NOMO-1 treated with DMSO at 0.1 percent for 48 hours (cell line): ENCODE results near the gene EML6.
"Not testable (repeated sequence)": the region's sequence is repeated elsewhere in the genome, so short reads cannot be mapped to it uniquely, and the experiment has no call there.

Experiments used
- DNase-seq: peaks from one replicate; lab custom pipeline; 2025; ENCODE audit not compliant: unreplicated experiment; lab: John Stamatoyannopoulos, UW

The EML6 gene

DNA sequence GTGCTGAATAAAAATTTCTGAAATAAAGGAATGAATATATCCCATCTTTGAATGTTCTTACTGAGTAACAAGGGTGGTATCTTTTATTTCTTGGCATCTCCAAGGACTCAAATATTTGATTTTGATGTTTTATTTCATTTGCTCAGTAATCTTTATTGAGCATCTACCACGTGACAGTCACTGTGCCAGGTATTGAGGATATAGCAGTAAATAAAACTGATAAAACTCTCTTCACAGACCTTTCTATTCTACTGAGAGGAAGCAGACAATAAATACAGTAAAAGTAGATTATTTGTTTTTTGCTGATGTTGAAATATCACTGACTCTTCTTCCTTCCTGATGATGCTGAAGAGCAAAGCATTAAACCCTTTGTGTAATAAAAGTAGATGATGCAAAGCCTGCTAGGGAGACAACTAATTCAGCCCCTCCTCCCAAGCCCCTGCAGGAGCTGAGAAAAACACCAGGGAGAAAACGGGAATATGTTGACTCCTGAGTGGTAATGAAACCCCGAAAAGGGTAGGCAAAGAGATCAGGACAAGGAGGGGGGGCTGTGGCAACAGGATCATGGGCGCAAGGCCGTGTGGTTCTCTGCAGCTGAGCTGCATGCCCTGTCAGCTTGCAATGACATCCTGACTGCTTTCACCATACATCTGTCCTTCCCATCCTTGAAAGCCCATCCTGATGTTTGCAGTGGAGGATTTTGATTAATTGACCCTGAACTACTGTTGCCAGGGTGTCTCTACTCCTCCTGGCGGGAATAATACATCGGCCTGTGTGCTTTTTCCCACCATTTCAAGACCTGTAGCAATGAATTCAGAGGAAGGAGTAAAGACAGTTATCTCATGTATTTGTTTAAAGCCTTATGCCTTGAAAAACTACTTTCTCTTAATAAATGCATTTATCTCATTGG, 117.4 kb downstream of the EML6 start:
- no peak for DNase-seq

DNA sequence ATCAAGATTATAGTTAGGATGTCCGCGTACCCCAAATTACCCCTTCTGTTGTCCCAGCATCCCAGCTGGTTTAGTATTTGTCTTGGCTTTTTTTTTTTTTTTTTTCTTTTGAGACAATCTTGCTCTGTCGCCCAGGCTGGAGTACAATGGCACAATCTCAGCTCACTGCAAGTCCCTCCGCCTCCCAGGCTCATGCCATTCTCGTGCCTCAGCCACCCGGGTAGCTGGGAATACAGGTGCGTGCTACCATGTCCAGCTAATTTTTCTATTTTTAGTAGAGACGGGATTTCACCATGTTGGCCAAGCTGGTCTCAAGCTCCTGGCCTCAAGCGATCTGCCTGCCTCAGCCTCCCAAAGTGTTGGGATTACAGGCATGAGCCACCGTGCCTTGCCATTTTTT, 118.0 kb downstream of the EML6 start:
- DNase-seq: not testable (repeated sequence)

- no peak for DNase-seq
Measured at GRCh38 chr2:54845094-54845493, 121.6 kb downstream of the EML6 start.

DNA sequence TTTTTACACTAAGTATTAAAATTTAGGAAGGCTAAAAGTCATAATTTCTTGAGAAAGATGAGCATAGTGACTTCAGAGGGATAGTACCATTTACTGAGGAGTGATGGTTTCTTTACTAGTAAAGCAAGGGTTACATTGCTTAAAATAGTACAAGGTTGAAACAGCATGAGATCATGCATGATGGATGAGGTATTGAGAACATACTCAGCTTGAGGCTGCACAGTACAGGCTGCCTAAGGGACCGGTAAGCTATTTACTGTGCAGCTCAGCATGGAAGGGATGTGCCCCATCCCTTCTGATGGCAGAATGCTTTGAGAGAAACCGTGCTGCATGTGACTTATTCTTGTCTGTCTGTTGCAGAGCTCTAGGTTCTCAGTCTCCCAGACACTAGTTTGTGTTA, 122.1 kb downstream of the EML6 start:
- DNase-seq: no peak

DNA sequence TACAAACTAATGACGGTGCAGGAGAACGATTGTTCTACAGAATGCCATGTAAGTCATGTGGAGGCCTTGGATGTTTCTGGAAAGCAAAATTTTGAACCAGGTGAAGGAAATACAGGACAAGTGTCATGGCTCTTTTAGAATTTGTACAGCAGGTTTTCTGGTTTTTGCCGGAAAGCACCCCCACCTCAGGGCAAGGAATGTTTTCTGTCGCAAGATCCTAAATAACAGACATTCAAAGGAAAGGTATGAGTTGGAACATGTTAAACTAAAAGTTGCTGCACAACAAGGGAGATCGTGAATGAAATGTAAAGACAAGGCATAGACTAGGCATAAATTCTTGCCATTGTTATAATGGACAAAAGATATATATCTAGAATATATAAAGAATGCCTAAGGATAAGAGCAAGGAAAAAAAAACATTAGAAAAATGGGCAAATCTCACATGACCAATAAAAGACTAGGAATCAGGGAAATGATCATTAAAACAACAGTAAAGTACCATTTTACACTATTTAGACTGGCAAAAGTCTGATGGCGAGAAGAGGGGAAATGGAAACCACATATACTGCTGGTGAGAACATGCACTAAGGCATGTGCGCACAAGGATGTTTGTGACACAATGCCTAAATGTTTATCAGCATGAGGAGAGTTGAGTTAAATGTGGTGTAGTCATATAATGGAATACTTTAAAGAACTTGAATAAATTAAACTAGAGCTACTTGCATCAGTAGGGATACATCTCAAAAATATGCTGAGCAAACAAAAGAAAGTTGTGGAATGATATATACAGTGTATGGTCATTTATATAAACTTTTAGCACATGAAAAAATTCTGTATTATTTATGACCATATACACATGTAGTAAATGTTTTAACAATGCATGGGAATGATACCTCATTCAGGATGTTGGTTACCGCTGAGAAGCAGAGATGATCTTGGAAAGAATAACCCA, 127.0 kb downstream of the EML6 start:
- DNase-seq: no peak

GRCh38 chr2:54853616-54854310, 130.3 kb downstream of the EML6 start:
- no peak for DNase-seq

- DNase-seq: no peak
Measured at GRCh38 chr2:54855434-54855833, 132.0 kb downstream of the EML6 start.

GRCh38 chr2:54858021-54858681, 134.7 kb downstream of the EML6 start:
- DNase-seq: no peak

DNA sequence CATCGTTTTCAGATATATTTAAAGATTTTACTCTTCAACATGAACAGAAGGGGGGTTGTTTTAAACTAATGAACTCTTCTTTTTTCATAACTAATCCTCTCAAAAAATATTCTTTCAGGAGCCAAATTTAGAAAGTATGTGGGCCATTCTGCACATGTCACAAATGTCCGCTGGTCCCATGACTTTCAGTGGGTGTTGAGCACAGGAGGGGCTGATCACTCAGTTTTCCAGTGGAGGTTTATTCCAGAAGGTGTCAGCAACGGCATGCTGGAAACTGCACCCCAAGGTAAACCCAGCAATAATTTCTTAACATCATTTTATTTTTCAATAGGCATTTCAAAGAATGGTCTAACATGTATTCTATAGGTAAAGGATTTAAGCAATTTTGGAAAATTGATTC, 136.0 kb downstream of the EML6 start:
- DNase-seq: no peak

GRCh38 chr2:54859997-54860701, 136.7 kb downstream of the EML6 start:
- peak; percentile 20 for DNase-seq

DNA sequence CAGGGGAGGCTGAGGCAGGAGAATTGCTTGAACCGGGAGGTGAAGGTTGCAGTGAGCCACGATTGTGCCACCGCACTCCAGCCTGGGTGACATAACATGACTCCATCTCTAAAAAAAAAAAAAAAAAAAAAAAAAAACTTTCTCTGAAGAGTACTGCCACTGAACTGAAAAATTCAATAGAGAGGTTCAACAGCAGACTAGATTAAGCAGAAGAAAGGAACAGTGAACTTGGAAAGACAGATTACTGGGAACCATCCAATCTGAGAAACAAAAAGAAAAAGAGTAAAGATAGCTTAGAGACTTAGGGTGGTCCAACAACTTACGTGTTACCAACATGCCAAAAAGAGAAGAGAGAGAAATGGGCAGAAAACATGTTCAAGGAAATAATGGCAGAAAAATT, 138.8 kb downstream of the EML6 start:
- DNase-seq: no peak

DNA sequence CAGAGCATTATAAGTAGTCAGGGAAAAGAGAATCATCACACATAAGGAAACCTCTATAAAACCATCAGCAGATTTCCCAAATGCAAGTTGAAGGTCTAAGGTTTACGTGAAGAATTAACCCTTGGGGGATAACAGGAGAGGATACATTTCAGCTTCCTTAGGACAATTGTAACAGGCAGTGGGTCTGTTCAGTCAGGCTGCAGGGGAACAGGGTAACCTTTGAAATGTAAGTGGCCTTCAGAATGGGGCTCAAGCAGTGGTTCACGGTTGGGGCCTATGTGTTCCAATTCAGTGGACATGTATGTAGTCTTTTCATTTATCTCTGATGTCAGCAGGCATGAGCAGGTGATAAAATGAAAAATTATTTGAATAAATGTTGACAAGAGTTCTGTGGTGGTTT, 139.3 kb downstream of the EML6 start:
- no peak for DNase-seq

DNA sequence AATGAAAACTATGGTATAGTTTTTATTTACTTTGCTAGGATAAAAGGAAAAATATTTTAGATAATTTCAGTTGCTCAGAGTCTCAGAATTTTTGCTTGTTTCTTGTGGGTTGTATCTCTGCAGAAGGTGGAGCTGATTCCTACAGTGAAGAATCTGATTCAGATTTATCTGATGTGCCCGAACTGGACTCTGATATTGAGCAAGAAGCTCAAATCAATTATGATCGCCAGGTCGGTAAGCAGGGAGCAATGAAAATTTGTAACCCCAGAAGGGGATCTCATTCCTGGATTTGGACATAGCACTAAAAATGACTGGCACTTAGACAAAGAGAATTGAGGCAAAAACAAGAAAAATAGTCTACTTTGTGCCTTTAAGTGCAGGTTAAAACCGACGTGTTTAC, 140.2 kb downstream of the EML6 start:
- DNase-seq: no peak

- no peak for DNase-seq
Measured at GRCh38 chr2:54864096-54864495, 140.6 kb downstream of the EML6 start.

GRCh38 chr2:54864727-54865126, 141.3 kb downstream of the EML6 start:
- DNase-seq: peak; percentile 67

GRCh38 chr2:54866179-54866578, 142.7 kb downstream of the EML6 start:
- DNase-seq: no peak

DNA sequence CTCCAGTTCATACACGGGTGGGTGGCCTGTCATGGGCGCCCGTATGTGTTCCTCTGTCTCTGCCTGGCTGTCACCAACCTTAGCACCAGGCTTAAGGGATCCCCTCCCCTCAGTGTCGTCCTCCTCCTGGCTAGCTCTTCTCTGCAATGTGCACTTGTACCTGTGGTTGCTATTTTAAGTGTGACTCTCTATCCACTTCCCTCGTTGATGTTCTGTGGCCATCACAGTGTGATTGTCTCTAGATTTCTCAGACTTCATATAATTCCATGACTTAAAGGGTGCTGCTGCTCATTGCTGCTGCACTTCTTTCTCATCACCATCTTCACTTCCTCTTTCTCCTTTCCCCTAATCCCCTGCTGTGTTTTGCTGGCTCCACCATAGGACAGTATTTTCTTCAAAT, 143.4 kb downstream of the EML6 start:
- DNase-seq: peak; percentile 75

- no peak for DNase-seq
Measured at GRCh38 chr2:54867457-54867856, 144.0 kb downstream of the EML6 start.

- peak; percentile 24 for DNase-seq
Measured at GRCh38 chr2:54871457-54872107, 148.1 kb downstream of the EML6 start.

GRCh38 chr2:54872780-54873179, 149.3 kb downstream of the EML6 start:
- DNase-seq: no peak
